B cell (primary cell): ENCODE measurements around the gene ZNF57.

Source experiments
- EZH2 ChIP-seq: IDR thresholded peaks from 2 replicates; pipeline ENCODE4 v1.6.1; 2012; ENCODE audit warnings: borderline replicate concordance, low read depth, mild to moderate bottlenecking, moderate library complexity, low read length; ENCODE audit not compliant: insufficient read depth, poor library complexity, severe bottlenecking
- TF ChIP-seq, protein P1 (sequence below): fragments of 200-600 bp; IDR thresholded peaks from one replicate; pipeline ENCODE4 v1.8.0; 2022; ENCODE audit warnings: antibody characterized with exemption, mild to moderate bottlenecking

DNA sequence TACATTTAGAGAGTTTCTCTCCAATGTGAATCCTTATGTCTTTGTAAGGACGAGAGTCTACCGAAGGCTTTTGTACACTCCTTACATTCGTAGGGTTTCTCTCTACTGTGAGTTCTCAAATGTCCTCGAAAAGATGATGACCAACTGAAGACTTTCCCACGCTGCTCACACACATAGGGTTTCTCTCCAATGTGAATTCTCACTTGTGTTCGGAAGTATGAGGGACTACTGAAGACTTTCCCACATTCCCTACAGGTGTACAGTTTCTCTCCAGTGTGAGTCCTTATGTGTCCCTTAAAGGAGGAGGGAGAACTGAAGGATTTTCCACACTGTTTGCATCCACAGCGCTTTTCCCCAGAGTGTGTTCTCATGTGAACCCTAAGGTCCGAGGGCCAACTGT, 4.0 kb upstream of the ZNF57 start:
- TF ChIP-seq, protein P1, sequence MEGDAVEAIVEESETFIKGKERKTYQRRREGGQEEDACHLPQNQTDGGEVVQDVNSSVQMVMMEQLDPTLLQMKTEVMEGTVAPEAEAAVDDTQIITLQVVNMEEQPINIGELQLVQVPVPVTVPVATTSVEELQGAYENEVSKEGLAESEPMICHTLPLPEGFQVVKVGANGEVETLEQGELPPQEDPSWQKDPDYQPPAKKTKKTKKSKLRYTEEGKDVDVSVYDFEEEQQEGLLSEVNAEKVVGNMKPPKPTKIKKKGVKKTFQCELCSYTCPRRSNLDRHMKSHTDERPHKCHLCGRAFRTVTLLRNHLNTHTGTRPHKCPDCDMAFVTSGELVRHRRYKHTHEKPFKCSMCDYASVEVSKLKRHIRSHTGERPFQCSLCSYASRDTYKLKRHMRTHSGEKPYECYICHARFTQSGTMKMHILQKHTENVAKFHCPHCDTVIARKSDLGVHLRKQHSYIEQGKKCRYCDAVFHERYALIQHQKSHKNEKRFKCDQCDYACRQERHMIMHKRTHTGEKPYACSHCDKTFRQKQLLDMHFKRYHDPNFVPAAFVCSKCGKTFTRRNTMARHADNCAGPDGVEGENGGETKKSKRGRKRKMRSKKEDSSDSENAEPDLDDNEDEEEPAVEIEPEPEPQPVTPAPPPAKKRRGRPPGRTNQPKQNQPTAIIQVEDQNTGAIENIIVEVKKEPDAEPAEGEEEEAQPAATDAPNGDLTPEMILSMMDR = no peak
- no peak for TF ChIP-seq EZH2
